HCT116 (cell line): Measurements from ENCODE around the gene CCDC57.

Experiments
- CEBPB ChIP-seq: IDR thresholded peaks from 2 replicates; pipeline ENCODE4 v1.6.1; 2012; ENCODE audit warnings: low read depth
- POLR2A ChIP-seq: IDR thresholded peaks from 2 replicates; pipeline ENCODE4 v1.7.0; 2011; ENCODE audit warnings: borderline replicate concordance; ENCODE audit not compliant: insufficient read depth, insufficient read length; ENCODE audit errors: extremely low read depth
- YY1 ChIP-seq: IDR thresholded peaks from 2 replicates; pipeline ENCODE4 v1.6.1; 2011; ENCODE audit warnings: low read length, low read depth, moderate library complexity, mild to moderate bottlenecking; ENCODE audit not compliant: insufficient replicate concordance; ENCODE audit errors: extremely low read depth
- TF ChIP-seq, protein P1 (sequence below), 3 experiments: fragments of 200-600 bp in 1 of 3; sonication (generic) in 1 of 3; IDR thresholded peaks in 2 of 3; conservative IDR thresholded peaks in 1 of 3; 2 replicates each; pipeline ENCODE4 v1.5.1; 2012 to 2017; ENCODE audit warnings: low read depth in 2 of 3, low read length in 2 of 3, antibody characterized with exemption in 1 of 3, borderline replicate concordance in 1 of 3, control low read depth in 1 of 3, mild to moderate bottlenecking in 1 of 3, mixed read lengths in 1 of 3, mixed run types in 1 of 3, moderate library complexity in 1 of 3; ENCODE audit not compliant: insufficient read depth in 1 of 3

DNA sequence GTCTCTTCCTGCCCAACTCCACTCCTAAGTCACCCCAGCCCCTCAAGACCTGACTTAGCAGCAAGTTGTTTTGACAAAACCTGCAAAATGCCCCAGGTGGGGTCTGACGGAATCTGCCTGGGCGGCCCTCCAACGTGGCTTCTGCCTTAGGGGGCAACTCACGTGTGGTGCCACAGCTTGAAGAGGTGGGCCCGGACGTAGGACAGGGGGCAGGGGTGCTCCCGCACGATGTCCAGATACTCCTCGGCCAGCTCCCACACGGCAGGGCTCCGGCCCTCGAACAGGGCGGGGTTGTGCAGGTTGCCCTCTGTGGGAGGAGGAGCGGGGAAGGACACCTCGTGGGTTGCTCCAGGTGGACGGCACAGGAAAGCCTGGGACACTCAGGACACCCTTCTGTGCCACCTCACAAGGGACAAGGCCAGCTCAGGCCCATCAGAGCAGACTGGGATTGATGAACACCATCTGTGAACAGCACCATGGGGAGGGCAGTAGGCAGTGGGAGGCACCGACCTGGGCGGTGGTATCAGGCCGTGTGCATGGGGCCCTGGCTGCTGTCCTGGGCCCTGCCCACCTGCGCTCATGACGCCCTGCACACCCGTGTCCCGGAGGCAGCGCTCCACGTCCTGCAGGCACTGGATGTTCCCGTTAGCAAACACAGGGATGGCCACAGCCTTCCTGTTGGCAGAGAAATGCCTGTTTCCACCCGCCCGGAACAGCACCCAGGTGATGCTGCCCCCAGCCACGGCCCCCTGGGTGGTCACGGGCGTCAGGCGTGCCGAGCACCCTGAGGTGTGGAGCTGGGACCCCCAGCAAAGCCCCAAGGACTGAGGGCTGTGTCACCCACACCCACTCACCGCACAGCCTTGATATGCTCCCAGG, 151.4 kb downstream of the CCDC57 start:
- no peak for TF ChIP-seq CEBPB
- TF ChIP-seq POLR2A: no peak
- TF ChIP-seq YY1: no peak
- TF ChIP-seq, protein P1, sequence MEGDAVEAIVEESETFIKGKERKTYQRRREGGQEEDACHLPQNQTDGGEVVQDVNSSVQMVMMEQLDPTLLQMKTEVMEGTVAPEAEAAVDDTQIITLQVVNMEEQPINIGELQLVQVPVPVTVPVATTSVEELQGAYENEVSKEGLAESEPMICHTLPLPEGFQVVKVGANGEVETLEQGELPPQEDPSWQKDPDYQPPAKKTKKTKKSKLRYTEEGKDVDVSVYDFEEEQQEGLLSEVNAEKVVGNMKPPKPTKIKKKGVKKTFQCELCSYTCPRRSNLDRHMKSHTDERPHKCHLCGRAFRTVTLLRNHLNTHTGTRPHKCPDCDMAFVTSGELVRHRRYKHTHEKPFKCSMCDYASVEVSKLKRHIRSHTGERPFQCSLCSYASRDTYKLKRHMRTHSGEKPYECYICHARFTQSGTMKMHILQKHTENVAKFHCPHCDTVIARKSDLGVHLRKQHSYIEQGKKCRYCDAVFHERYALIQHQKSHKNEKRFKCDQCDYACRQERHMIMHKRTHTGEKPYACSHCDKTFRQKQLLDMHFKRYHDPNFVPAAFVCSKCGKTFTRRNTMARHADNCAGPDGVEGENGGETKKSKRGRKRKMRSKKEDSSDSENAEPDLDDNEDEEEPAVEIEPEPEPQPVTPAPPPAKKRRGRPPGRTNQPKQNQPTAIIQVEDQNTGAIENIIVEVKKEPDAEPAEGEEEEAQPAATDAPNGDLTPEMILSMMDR (IDR thresholded peaks at IDR 0.05 in 2 of 3, conservative IDR thresholded peaks at IDR 0.05 in 1 of 3; ENCODE audit: borderline replicate concordance in 1 of 3, insufficient read depth in 1 of 3, low read depth in 2 of 3, low read length in 2 of 3): no peak
